ENCODE results near the gene PHLDA1. TPM values are rescaled to one million over a fixed set of nuclear protein-coding genes. Genes with fewer than 3 reads are reported as not detected.

The PHLDA1 gene
- total and polyA plus RNA-seq, 2 donors (not counting 1 experiment from before 2014, with no cell fraction given) = 1.0 to 1.7 TPM

DNA sequence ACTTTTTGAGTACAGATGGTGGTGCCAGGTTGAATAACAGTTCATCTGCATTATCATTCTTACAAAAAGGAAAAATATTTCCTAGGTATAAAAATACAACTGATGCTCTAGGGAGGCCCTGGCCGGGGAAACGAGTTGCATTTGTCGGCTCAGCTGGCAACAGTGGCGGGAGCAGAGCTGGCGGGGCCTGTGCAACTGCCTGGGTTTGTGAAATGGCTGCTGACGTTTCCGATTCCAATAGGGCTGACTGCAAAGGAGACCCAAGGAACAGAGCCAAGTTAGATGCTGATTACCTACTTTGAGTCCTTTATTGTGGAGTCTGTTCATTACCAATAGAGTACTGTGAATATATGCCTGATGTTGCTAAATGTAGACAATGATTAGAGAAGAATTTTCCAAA is 25.8 kb upstream of the PHLDA1 start:
- peaks cover 2% of the 10 kb centered on the region for H3K4me1 Mint-ChIP-seq
- POLR2A ChIA-PET = no interaction called here

DNA sequence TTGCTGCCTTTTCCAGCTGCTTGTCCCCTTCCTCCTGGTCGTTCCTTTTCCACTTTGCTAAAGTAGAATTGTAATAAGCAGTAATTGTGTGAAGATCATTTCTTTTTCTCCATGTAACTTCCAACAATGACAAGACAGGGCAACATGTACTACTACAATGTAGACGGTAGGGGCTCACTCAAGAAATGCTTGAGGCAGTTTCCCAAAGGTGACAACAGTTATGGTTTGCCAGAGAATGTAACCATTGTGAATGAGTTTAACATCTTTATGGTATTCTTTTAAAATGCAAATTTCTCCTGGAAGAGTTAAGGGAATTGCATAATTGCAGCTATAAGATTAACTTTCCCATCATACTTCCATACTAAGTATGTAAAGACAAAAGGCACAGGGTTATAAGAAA is 23.8 kb upstream of the PHLDA1 start:
- Histone ChIP-seq H3K27ac (ENCODE audit: low read length in 2 of 2) (no peak overlapping the region), H3K36me3 (replicated peaks in 1 of 2; ENCODE audit: control extremely low read depth in 1 of 2, control insufficient read depth in 1 of 2, extremely low read depth in 1 of 2, insufficient read depth in 2 of 2, low read length in 1 of 2) (peaks cover 7 to 85% of the 10 kb centered on the region in 2 experiments), H3K27me3 (replicated peaks in 1 of 4; ENCODE audit: control extremely low read depth in 1 of 4, control insufficient read depth in 3 of 4, insufficient read depth in 4 of 4, low read length in 3 of 4) (no peaks in the 10 kb centered on the region), H3K79me2 (ENCODE audit: control insufficient read depth, insufficient read depth, low read length) (no peaks in the 10 kb centered on the region), H3K9me3 (ENCODE audit: control extremely low read depth in 1 of 3, control insufficient read depth in 2 of 3, insufficient read depth in 1 of 3, low read length in 2 of 3) (no peaks in the 10 kb centered on the region), H3K4me2 (replicated peaks; ENCODE audit: low read depth, low read length, poor library complexity, severe bottlenecking) (no peak overlapping the region), H3K4me3 (ENCODE audit: control extremely low read depth in 1 of 5, extremely low read depth in 1 of 5, insufficient read depth in 1 of 5, low read depth in 2 of 5, low read length in 4 of 5) (no peak overlapping the region), H3K4me1 (ENCODE audit: control insufficient read depth in 2 of 2, insufficient read depth in 2 of 2, low read length in 2 of 2) (no peaks in the 10 kb centered on the region), H4K20me1 (ENCODE audit: control insufficient read depth, insufficient read depth, low read length, poor library complexity, severe bottlenecking) (peaks cover 8% of the 10 kb centered on the region), H2AFZ (ENCODE audit: insufficient read depth, low read depth, low read length, poor library complexity, severe bottlenecking) (no peak overlapping the region), H3K9ac (ENCODE audit: low read length) (no peak overlapping the region)
- H3K9me3 Mint-ChIP-seq (ENCODE audit: insufficient read depth) = no peaks in the 10 kb centered on the region
- H3K4me1 Mint-ChIP-seq = no peaks in the 10 kb centered on the region
- ATAC-seq (ENCODE audit: low read depth) (no peak), DNase-seq (no peak)
- intact Hi-C loops (cut with micrococcal nuclease) = no loop called here
- WGBS (ENCODE audit: insufficient coverage) = no CpG with 5 or more reads among the region's 2 CpGs
- no peaks in the 10 kb centered on the region for H3K27me3 Mint-ChIP-seq
- ChIA-PET CTCF (no interaction called here), POLR2A (no interaction called here)
- H3K4me3 Mint-ChIP-seq = no peak overlapping the region
- TF ChIP-seq, protein P1, sequence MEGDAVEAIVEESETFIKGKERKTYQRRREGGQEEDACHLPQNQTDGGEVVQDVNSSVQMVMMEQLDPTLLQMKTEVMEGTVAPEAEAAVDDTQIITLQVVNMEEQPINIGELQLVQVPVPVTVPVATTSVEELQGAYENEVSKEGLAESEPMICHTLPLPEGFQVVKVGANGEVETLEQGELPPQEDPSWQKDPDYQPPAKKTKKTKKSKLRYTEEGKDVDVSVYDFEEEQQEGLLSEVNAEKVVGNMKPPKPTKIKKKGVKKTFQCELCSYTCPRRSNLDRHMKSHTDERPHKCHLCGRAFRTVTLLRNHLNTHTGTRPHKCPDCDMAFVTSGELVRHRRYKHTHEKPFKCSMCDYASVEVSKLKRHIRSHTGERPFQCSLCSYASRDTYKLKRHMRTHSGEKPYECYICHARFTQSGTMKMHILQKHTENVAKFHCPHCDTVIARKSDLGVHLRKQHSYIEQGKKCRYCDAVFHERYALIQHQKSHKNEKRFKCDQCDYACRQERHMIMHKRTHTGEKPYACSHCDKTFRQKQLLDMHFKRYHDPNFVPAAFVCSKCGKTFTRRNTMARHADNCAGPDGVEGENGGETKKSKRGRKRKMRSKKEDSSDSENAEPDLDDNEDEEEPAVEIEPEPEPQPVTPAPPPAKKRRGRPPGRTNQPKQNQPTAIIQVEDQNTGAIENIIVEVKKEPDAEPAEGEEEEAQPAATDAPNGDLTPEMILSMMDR (IDR thresholded peaks at IDR 0.05) = no peak
- TF ChIP-seq EZH2 (IDR thresholded peaks at IDR 0.05; ENCODE audit: borderline replicate concordance, insufficient read depth, low read depth, low read length, poor library complexity, severe bottlenecking) = no peak
- no peak overlapping the region for H3K27ac Mint-ChIP-seq

More for the DNA sequence above, 25.8 kb upstream of the PHLDA1 start:
- ATAC-seq (ENCODE audit: low read depth) = no peak
- intact Hi-C loops (cut with micrococcal nuclease) = no loop called here
- Mint-ChIP-seq H3K4me3 (no peak overlapping the region), H3K27me3 (no peaks in the 10 kb centered on the region), H3K27ac (no peak overlapping the region), H3K9me3 (ENCODE audit: insufficient read depth) (no peaks in the 10 kb centered on the region)
- Histone ChIP-seq H4K20me1 (ENCODE audit: control insufficient read depth, insufficient read depth, low read length, poor library complexity, severe bottlenecking) (peaks cover 25% of the 10 kb centered on the region), H3K4me3 (ENCODE audit: control extremely low read depth in 1 of 5, extremely low read depth in 1 of 5, insufficient read depth in 1 of 5, low read depth in 2 of 5, low read length in 4 of 5) (no peak overlapping the region), H3K27ac (ENCODE audit: low read length in 2 of 2) (no peak overlapping the region), H3K36me3 (replicated peaks in 1 of 2; ENCODE audit: control extremely low read depth in 1 of 2, control insufficient read depth in 1 of 2, extremely low read depth in 1 of 2, insufficient read depth in 2 of 2, low read length in 1 of 2) (peaks cover 10 to 87% of the 10 kb centered on the region in 2 experiments), H3K9ac (ENCODE audit: low read length) (no peak overlapping the region), H3K9me3 (ENCODE audit: control extremely low read depth in 1 of 3, control insufficient read depth in 2 of 3, insufficient read depth in 1 of 3, low read length in 2 of 3) (no peaks in the 10 kb centered on the region), H3K4me2 (replicated peaks; ENCODE audit: low read depth, low read length, poor library complexity, severe bottlenecking) (no peak overlapping the region), H3K27me3 (replicated peaks in 1 of 4; ENCODE audit: control extremely low read depth in 1 of 4, control insufficient read depth in 3 of 4, insufficient read depth in 4 of 4, low read length in 3 of 4) (no peaks in the 10 kb centered on the region), H3K79me2 (ENCODE audit: control insufficient read depth, insufficient read depth, low read length) (peaks cover 6% of the 10 kb centered on the region), H3K4me1 (ENCODE audit: control insufficient read depth in 2 of 2, insufficient read depth in 2 of 2, low read length in 2 of 2) (no peaks in the 10 kb centered on the region), H2AFZ (ENCODE audit: insufficient read depth, low read depth, low read length, poor library complexity, severe bottlenecking) (no peak overlapping the region)
- 96% methylated on average over 4 of the region's 7 CpGs for WGBS (ENCODE audit: insufficient coverage)
- CTCF ChIA-PET = no interaction called here
- DNase-seq = no peak
- TF ChIP-seq, protein P1 (IDR thresholded peaks at IDR 0.05) = no peak
- no peak for TF ChIP-seq EZH2 (IDR thresholded peaks at IDR 0.05; ENCODE audit: borderline replicate concordance, insufficient read depth, low read depth, low read length, poor library complexity, severe bottlenecking)
